LNCaP clone FGC (cell line): ENCODE data around the gene ARSI.

Source experiments
- DNase-seq: peaks from one replicate; pipeline ENCODE4 v3.0.0-alpha.2; 2011; ENCODE audit warnings: low read depth
- H3K4me3 ChIP-seq: 2 replicates; pipeline ENCODE4 v1.5.1; 2011; ENCODE audit warnings: mild to moderate bottlenecking, low read depth, low read length, control low read depth
- TF ChIP-seq, protein P1 (sequence below): IDR thresholded peaks from 2 replicates; pipeline ENCODE4 v1.5.1; 2012; ENCODE audit warnings: mild to moderate bottlenecking; ENCODE audit not compliant: control insufficient read depth, insufficient read depth; ENCODE audit errors: extremely low read depth

ARSI gene

DNA sequence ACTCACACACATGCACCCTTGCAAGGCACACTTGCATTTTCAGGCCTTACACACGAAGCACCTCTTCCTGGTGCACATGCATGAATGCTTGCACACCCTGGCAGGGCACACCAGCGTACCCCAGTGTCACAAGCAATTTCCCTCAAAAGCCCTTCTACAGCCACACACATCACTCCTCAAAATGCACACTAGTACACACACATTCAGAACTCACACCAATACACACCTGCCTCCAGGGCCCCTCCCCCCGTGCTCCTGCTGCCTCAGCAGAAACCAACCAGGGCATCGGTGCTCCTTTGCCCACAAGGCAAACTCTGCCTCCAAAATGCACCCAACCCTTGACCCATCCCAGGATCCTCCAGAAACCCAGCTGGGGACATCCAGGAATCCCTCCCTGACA lies 14.3 kb downstream of the ARSI start:
- no peak for DNase-seq
- TF ChIP-seq, protein P1, sequence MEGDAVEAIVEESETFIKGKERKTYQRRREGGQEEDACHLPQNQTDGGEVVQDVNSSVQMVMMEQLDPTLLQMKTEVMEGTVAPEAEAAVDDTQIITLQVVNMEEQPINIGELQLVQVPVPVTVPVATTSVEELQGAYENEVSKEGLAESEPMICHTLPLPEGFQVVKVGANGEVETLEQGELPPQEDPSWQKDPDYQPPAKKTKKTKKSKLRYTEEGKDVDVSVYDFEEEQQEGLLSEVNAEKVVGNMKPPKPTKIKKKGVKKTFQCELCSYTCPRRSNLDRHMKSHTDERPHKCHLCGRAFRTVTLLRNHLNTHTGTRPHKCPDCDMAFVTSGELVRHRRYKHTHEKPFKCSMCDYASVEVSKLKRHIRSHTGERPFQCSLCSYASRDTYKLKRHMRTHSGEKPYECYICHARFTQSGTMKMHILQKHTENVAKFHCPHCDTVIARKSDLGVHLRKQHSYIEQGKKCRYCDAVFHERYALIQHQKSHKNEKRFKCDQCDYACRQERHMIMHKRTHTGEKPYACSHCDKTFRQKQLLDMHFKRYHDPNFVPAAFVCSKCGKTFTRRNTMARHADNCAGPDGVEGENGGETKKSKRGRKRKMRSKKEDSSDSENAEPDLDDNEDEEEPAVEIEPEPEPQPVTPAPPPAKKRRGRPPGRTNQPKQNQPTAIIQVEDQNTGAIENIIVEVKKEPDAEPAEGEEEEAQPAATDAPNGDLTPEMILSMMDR = no peak
- H3K4me3 ChIP-seq = no peak overlapping the region

DNA sequence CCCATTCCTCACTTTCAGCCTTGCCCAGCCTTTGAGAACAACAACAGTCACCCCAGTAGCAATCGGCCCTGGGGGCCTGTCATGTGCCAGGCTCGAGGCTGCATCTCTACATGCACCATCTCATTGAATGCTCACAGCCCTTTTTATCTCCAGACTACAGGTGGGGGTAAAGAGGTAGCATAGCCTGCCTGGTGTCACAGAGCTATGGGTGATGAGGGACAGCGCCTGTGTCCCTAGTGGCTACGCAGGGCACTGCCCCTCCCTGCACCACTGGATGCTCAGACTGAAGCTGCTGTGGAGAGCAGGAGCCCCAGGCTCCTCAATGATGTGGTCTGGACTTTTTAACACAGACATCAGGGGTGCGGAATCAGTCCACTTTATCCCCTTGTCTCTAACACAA lies 15.9 kb downstream of the ARSI start:
- DNase-seq = no peak
- no peak overlapping the region for H3K4me3 ChIP-seq
- TF ChIP-seq, protein P1 = peak; percentile 52

DNA sequence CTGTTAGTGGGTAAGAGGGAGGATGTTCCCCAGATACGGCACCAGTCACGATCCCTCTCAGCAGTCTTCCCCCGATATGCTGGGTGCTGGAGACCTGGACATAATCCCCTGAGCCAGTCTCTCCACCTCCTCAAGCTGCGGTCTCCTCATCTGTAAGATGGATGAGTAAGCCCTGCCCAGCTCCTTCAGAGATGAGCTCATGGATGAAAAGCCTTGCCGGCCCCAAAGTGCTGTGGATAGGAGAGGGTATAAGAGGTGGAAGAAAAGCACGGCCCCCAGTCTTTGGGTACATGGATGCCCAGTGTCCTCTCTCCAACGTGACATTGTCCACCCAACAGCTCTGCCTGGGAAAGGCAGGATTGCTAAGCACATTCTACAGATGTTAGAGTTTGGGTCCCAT lies 17.6 kb downstream of the ARSI start:
- no peak overlapping the region for H3K4me3 ChIP-seq
- TF ChIP-seq, protein P1 = no peak
- no peak for DNase-seq

DNA sequence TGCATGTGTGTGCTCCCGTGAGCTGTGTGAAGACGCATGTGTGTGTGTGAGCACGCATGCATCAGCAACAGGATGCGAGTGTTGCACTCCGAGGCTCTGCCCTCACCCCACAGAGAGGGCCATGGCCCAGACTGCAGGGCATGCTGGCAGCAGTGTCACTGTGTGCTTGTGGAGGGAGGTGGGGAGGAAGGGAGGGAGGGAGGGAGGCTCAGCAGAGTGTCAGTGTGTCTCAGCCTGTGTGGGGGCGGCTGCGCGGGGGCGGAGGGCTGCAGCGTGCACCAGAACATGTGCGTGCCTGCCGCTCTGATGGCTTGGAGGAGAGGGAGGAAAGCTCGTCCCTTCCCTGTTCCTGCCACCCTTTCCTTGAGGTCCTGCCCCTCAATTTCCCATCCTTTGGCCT lies 18.4 kb downstream of the ARSI start:
- DNase-seq = no peak
- no peak overlapping the region for H3K4me3 ChIP-seq
- TF ChIP-seq, protein P1 = no peak

DNA sequence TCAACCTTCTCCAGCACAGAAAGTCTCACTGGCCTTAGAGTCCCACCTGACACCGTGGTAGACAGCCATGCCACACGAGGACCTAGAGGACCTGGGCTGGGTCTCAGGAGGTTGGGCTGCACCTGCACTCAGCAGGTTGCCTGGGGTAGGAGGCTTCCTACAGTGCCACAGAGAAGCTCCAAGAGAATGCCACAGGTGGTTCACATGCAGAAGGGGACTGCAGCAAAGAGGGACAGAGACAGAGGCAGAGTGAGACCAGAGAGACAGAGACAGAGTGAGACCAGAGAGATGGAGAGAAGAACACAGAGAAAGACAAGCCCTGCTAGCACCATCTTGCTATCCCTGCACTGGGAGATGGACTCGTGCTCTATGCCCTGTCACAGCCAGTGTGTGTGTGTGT lies 18.8 kb downstream of the ARSI start:
- DNase-seq = no peak
- TF ChIP-seq, protein P1 = no peak
- no peak overlapping the region for H3K4me3 ChIP-seq

DNA sequence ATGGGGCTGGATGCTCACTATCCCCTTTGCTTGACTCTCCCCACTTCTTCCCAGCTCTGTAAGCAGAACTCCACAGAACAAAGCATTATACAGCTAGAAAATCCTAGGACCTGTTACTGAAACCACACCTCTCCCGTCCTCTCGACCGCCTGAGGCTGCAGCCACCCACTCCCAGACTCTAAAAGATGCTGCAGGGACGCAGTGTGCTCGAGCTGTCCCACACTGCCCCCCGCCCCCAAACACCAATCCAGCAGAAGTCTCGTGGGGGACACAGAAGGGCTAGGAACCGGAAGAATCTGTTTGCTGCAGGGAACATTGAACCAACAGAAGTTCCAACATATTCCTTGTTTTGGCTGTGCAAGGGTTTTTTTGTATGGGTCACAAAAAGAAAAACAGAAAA lies 20.7 kb downstream of the ARSI start:
- H3K4me3 ChIP-seq = no peak overlapping the region
- TF ChIP-seq, protein P1 = no peak
- no peak for DNase-seq

DNA sequence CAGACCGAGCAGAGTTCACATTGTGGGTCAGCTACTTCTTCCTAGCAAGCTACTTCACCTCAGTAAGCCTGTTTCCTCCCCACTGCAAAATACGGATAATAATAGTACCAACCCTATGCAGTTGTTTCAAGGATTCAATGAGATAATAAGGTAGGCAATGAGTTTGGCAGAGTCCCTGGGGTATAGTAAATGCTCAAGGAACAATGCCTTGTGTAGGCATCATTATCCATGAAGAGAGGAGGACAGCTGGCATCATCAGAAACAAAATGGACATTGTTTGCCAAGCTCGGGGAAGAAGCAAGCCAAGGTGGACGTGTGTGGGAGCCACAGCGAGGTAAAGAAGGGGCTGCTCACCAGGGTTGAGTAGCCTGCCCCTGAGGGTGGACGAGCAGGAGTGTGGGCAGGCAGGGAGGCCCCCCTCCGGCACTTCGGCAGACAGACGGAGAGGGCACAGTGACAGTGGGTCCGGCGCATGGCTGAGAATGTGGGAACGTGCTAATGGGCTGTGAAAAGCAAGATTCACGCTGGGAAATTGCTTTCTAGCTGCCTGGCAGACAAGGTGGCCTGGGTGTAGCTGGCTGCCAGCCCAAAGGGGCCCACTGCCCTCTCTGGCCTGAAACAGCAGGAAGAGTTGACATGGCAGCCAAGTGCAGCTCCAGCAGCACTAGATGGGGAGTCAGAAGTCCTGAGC lies 23.2 kb downstream of the ARSI start:
- no peak overlapping the region for H3K4me3 ChIP-seq
- TF ChIP-seq, protein P1 = no peak
- DNase-seq = no peak
